Lung (tissue), 12 donors: Measurements from ENCODE around the gene EFNA3. TPM values are rescaled to one million over a fixed set of nuclear protein-coding genes. Genes with fewer than 3 reads are reported as not detected.
A peak's percentile ranks its signal among the peaks of the same experiment; 100 is the strongest.

Experiments
- ATAC-seq: fragments of 200-7000 bp; cut with Tn5 transposase; one replicate; pipeline ENCODE4 v1.9.1; 2020; ENCODE audit warnings: moderate number of reproducible peaks; ENCODE audit not compliant: insufficient read depth, low FRiP score
- DNase-seq, 3 donors: peaks; one replicate each; pipeline ENCODE4 v3.0.0-alpha.2; 2013 to 2017
- H3K27ac ChIP-seq, 2 donors: one replicate each; pipeline ENCODE4 v1.5.1; 2013; ENCODE audit warnings: mild to moderate bottlenecking in 2 of 2, moderate library complexity in 2 of 2, control low read depth in 1 of 2, inconsistent platforms in 1 of 2, low read depth in 1 of 2, low read length in 1 of 2
- H3K27me3 ChIP-seq, 3 donors: one replicate each; pipeline ENCODE4 v1.5.1; 2013; ENCODE audit warnings: low read length in 2 of 3; ENCODE audit not compliant: control insufficient read depth in 3 of 3, insufficient read depth in 3 of 3
- H3K36me3 ChIP-seq, 4 donors: one replicate each; pipeline ENCODE4 v1.5.1; 2013; ENCODE audit warnings: low read length in 4 of 4, mild to moderate bottlenecking in 1 of 4, moderate library complexity in 1 of 4; ENCODE audit not compliant: control insufficient read depth in 4 of 4, insufficient read depth in 4 of 4
- H3K4me1 ChIP-seq, 5 donors: one replicate each; pipeline ENCODE4 v1.5.1; 2013; ENCODE audit warnings: low read length in 5 of 5, mild to moderate bottlenecking in 2 of 5, moderate library complexity in 1 of 5; ENCODE audit not compliant: control insufficient read depth in 5 of 5, insufficient read depth in 5 of 5
- H3K4me3 ChIP-seq: one replicate; pipeline ENCODE4 v1.5.1; 2013; ENCODE audit warnings: mild to moderate bottlenecking, control low read depth, moderate library complexity
- H3K9ac ChIP-seq, 2 donors: one replicate each; pipeline ENCODE4 v1.5.1; 2013; ENCODE audit warnings: low read length in 2 of 2, control low read depth in 1 of 2; ENCODE audit not compliant: insufficient read depth in 1 of 2
- H3K9me3 ChIP-seq, 4 donors: one replicate each; pipeline ENCODE4 v1.5.1; 2013; ENCODE audit warnings: low read length in 3 of 4, mild to moderate bottlenecking in 1 of 4, moderate library complexity in 1 of 4; ENCODE audit not compliant: control insufficient read depth in 4 of 4, insufficient read depth in 3 of 4
- CTCF ChIP-seq: IDR thresholded peaks from 2 replicates; pipeline ENCODE4 v1.5.1; 2012; ENCODE audit warnings: mild to moderate bottlenecking; ENCODE audit errors: control extremely low read depth, extremely low read depth
- WGBS, 2 donors: extraction: QIAGEN DNeasy Blood & Tissue Kit; methylation state at CpG; one replicate each; pipeline ENCODE4 v1.1.7; 2013; 5-methylcytosine and 5-hydroxymethylcytosine counted together
- polyA plus RNA-seq, 2 donors: library from polyadenylated mRNA; stranded (reverse); fragments of 200-250 nt; gene quantifications; one replicate each; pipeline ENCODE4 v1.2.1, GENCODE V29; 2013
- total RNA-seq, 2 donors: library from RNA; depleted of rRNA in 1 of 2; stranded (reverse); fragments of >200 nt in 1 of 2; gene quantifications; one replicate each; pipeline ENCODE4 v1.2.1, GENCODE V29; 2014 to 2021
- donor health status: control.
- donor health status: control.
- donor health status: Bipolar disorder and iron deficiency.
- donor health status: healthy.
- donor health status: DM: yes; HTN: yes; CAD: no.

The EFNA3 gene
- total and polyA plus RNA-seq, 4 donors, result 1.1 to 1.9 (median 1.6) TPM

- ATAC-seq, result no peak
- 0 to 1% methylated on average over 22 to 31 of the region's 31 CpGs for WGBS, 2 donors
Observed at GRCh38 chr1:155051342-155051776, 27.3 kb upstream of the EFNA3 start.

GRCh38 chr1:155051777-155052398 lies 26.7 kb upstream of the EFNA3 start:
- peak; percentile 34 to 69 (median 58) for DNase-seq
- TF ChIP-seq CTCF, result no peak
- ATAC-seq, result peak; percentile 32
- H3K4me1 ChIP-seq, result peaks cover 0 to 33% (median 12%) of the 10 kb centered on the region in 5 donors
- H3K9ac ChIP-seq, result peak overlapping the region; percentile 11 to 47
- H3K27ac ChIP-seq, result peak overlapping the region; percentile 84 to 90
- peaks cover 0 to 23% (median 2%) of the 10 kb centered on the region in 4 donors for H3K36me3 ChIP-seq
- H3K4me3 ChIP-seq, result peak overlapping the region; percentile 84
- H3K9me3 ChIP-seq, result no peaks in the 10 kb centered on the region
- 0 to 1% methylated on average over 26 to 27 of the region's 27 CpGs for WGBS, 2 donors
- H3K27me3 ChIP-seq, result no peaks in the 10 kb centered on the region

More at GRCh38 chr1:155051342-155051776, 27.3 kb upstream of the EFNA3 start:
- Histone ChIP-seq H3K9me3 (no peaks in the 10 kb centered on the region), H3K27ac (peak overlapping the region; percentile 84 to 90), H3K4me1 (peaks cover 0 to 33% (median 12%) of the 10 kb centered on the region in 5 donors), H3K27me3 (no peaks in the 10 kb centered on the region), H3K9ac (peak overlapping the region; percentile 11 to 47), H3K36me3 (peaks cover 0 to 18% (median 2%) of the 10 kb centered on the region in 4 donors), H3K4me3 (peak overlapping the region; percentile 84)
- TF ChIP-seq CTCF, result no peak
- no peak for DNase-seq

- Histone ChIP-seq H3K4me1 (peaks cover 0 to 33% (median 12%) of the 10 kb centered on the region in 5 donors), H3K9ac (no peak overlapping the region)
- WGBS, 2 donors, result 22 to 26% methylated on average over 12 of the region's 12 CpGs
Observed at GRCh38 chr1:155052439-155053395, 25.9 kb upstream of the EFNA3 start.

More at GRCh38 chr1:155052439-155053395, 25.9 kb upstream of the EFNA3 start:
- no peaks in the 10 kb centered on the region for H3K27me3 ChIP-seq
- peak overlapping the region; percentile 52 to 68 for H3K27ac ChIP-seq
- DNase-seq, result peak in 1 of 3 donors; percentile 34
- H3K4me3 ChIP-seq, result peak overlapping the region; percentile 18
- peaks cover 0 to 31% (median 3%) of the 10 kb centered on the region in 4 donors for H3K36me3 ChIP-seq
- TF ChIP-seq CTCF, result no peak
- H3K9me3 ChIP-seq, result no peaks in the 10 kb centered on the region
- no peak for ATAC-seq
